Stimulated activated CD8-positive, alpha-beta memory T cell treated with anti-CD3 and anti-CD28 coated beads, Interleukin-4, amount 100 ng/mL, for 24 hours (primary cell): ENCODE data around the gene EIF2D.
"Not testable (repeated sequence)": the region's sequence is repeated elsewhere in the genome, so short reads cannot be mapped to it uniquely, and the experiment has no call there.

Experiments
- DNase-seq: peaks from one replicate; pipeline ENCODE4 v3.0.0-alpha.2; 2020; ENCODE audit warnings: low read depth

EIF2D gene

GRCh38 chr1:206635080-206635977, 23.1 kb upstream of the EIF2D start, which contains the start of gene DYRK3:
TSS of gene DYRK3 (plus strand) at chr1:206635536. CDS start at chr1:206635704, 168 bp downstream.
- peak; percentile 89 for DNase-seq

- peak; percentile 66 for DNase-seq
Observed at GRCh38 chr1:206634365-206635079, 22.3 kb upstream of the EIF2D start.

GRCh38 chr1:206633708-206634121, 21.4 kb upstream of the EIF2D start:
- DNase-seq = no peak

- DNase-seq = no peak
Observed at GRCh38 chr1:206631085-206631509, 18.8 kb upstream of the EIF2D start.

GRCh38 chr1:206628916-206629315, 16.7 kb upstream of the EIF2D start:
- no peak for DNase-seq

GRCh38 chr1:206626396-206626795, 14.1 kb upstream of the EIF2D start:
- not testable (repeated sequence) for DNase-seq

- DNase-seq = no peak
Observed at GRCh38 chr1:206609229-206609991, 2.9 kb downstream of the EIF2D start.

GRCh38 chr1:206608108-206608698, 4.1 kb downstream of the EIF2D start:
- DNase-seq = peak; percentile 33

GRCh38 chr1:206606867-206607266, 5.4 kb downstream of the EIF2D start:
- no peak for DNase-seq

GRCh38 chr1:206604861-206605260, 7.4 kb downstream of the EIF2D start:
- no peak for DNase-seq

- DNase-seq = no peak
Observed at GRCh38 chr1:206600527-206600926, 11.7 kb downstream of the EIF2D start.

GRCh38 chr1:206596319-206596666, 16.0 kb downstream of the EIF2D start:
- no peak for DNase-seq

- DNase-seq = no peak
Observed at GRCh38 chr1:206595581-206596318, 16.5 kb downstream of the EIF2D start.

GRCh38 chr1:206593351-206593925, 18.8 kb downstream of the EIF2D start:
- no peak for DNase-seq

- no peak for DNase-seq
Observed at GRCh38 chr1:206591696-206592095, 20.6 kb downstream of the EIF2D start.

- no peak for DNase-seq
Observed at GRCh38 chr1:206591226-206591625, 21.0 kb downstream of the EIF2D start.

GRCh38 chr1:206590025-206590758, 22.1 kb downstream of the EIF2D start:
- no peak for DNase-seq

GRCh38 chr1:206589206-206589605, 23.1 kb downstream of the EIF2D start:
- DNase-seq = no peak

GRCh38 chr1:206588492-206588891, 23.8 kb downstream of the EIF2D start:
- DNase-seq = no peak

- no peak for DNase-seq
Observed at GRCh38 chr1:206587904-206588303, 24.4 kb downstream of the EIF2D start.
